Measurements from ENCODE around the gene IGSF22. TPM values are rescaled to one million over a fixed set of nuclear protein-coding genes. Genes with fewer than 3 reads are reported as not detected.
A peak's percentile ranks its signal among the peaks of the same experiment; 100 is the strongest.

IGSF22 gene
- total RNA-seq, 2 donors from 2014 or later, result 1.4 TPM; not detected in 1

- ATAC-seq (replicated peaks), result no peak
- Mint-ChIP-seq H3K4me3 (no peak overlapping the region), H3K9me3 (no peaks in the 10 kb centered on the region)
Observed at GRCh38 chr11:18713646-18714442, 12.1 kb downstream of the IGSF22 start.

GRCh38 chr11:18710545-18710944 lies 15.4 kb downstream of the IGSF22 start:
- Mint-ChIP-seq H3K27me3 (peaks cover 3% of the 10 kb centered on the region), H3K4me3 (no peak overlapping the region), H3K9me3 (no peaks in the 10 kb centered on the region), H3K4me1 (peaks cover 8% of the 10 kb centered on the region), H3K27ac (no peak overlapping the region), H3K36me3 (ENCODE audit: low read depth) (no peaks in the 10 kb centered on the region)
- ATAC-seq (replicated peaks), result peak; percentile 36

More at GRCh38 chr11:18713646-18714442, 12.1 kb downstream of the IGSF22 start:
- Mint-ChIP-seq H3K4me1 (no peaks in the 10 kb centered on the region), H3K27ac (no peak overlapping the region), H3K27me3 (peaks cover 3% of the 10 kb centered on the region), H3K36me3 (ENCODE audit: low read depth) (no peaks in the 10 kb centered on the region)

GRCh38 chr11:18709414-18709813 lies 16.6 kb downstream of the IGSF22 start:
- no peak for ATAC-seq (replicated peaks)
- no peaks in the 10 kb centered on the region for H3K27me3 Mint-ChIP-seq
- H3K27ac Mint-ChIP-seq, result peak overlapping the region; percentile 1
- H3K36me3 Mint-ChIP-seq (ENCODE audit: low read depth), result no peaks in the 10 kb centered on the region
- H3K4me1 Mint-ChIP-seq, result peaks cover 15% of the 10 kb centered on the region
- no peak overlapping the region for H3K4me3 Mint-ChIP-seq
- H3K9me3 Mint-ChIP-seq, result no peaks in the 10 kb centered on the region

GRCh38 chr11:18707811-18708340 lies 18.1 kb downstream of the IGSF22 start:
- no peak for ATAC-seq (replicated peaks)
- Mint-ChIP-seq H3K27me3 (no peaks in the 10 kb centered on the region), H3K4me1 (peaks cover 15% of the 10 kb centered on the region), H3K36me3 (ENCODE audit: low read depth) (no peaks in the 10 kb centered on the region), H3K27ac (no peak overlapping the region), H3K9me3 (no peaks in the 10 kb centered on the region), H3K4me3 (peak overlapping the region; percentile 90)

- H3K4me1 Mint-ChIP-seq, result peaks cover 15% of the 10 kb centered on the region
- peak overlapping the region; percentile 90 for H3K4me3 Mint-ChIP-seq
- H3K9me3 Mint-ChIP-seq, result no peaks in the 10 kb centered on the region
- peak overlapping the region; percentile 87 for H3K27ac Mint-ChIP-seq
- no peaks in the 10 kb centered on the region for H3K36me3 Mint-ChIP-seq (ENCODE audit: low read depth)
- H3K27me3 Mint-ChIP-seq, result no peaks in the 10 kb centered on the region
- ATAC-seq (replicated peaks), result peak; percentile 77
Observed at GRCh38 chr11:18706330-18707243, 19.4 kb downstream of the IGSF22 start.

GRCh38 chr11:18705651-18706281 lies 20.2 kb downstream of the IGSF22 start:
- H3K27me3 Mint-ChIP-seq, result no peaks in the 10 kb centered on the region
- H3K9me3 Mint-ChIP-seq, result no peaks in the 10 kb centered on the region
- H3K27ac Mint-ChIP-seq, result peak overlapping the region; percentile 87
- H3K4me1 Mint-ChIP-seq, result peaks cover 15% of the 10 kb centered on the region
- ATAC-seq (replicated peaks), result peak; percentile 60
- no peaks in the 10 kb centered on the region for H3K36me3 Mint-ChIP-seq (ENCODE audit: low read depth)
- H3K4me3 Mint-ChIP-seq, result peak overlapping the region; percentile 90

- Mint-ChIP-seq H3K36me3 (ENCODE audit: low read depth) (no peaks in the 10 kb centered on the region), H3K4me1 (peaks cover 15% of the 10 kb centered on the region), H3K27me3 (no peaks in the 10 kb centered on the region), H3K4me3 (peak overlapping the region; percentile 90), H3K27ac (peak overlapping the region; percentile 47), H3K9me3 (no peaks in the 10 kb centered on the region)
- no peak for ATAC-seq (replicated peaks)
Observed at GRCh38 chr11:18704698-18705097, 21.3 kb downstream of the IGSF22 start.

- Mint-ChIP-seq H3K27ac (no peak overlapping the region), H3K27me3 (no peaks in the 10 kb centered on the region), H3K4me1 (peaks cover 15% of the 10 kb centered on the region), H3K9me3 (no peaks in the 10 kb centered on the region), H3K4me3 (peak overlapping the region; percentile 90), H3K36me3 (ENCODE audit: low read depth) (no peaks in the 10 kb centered on the region)
- ATAC-seq (replicated peaks), result no peak
Observed at GRCh38 chr11:18704045-18704645, 21.8 kb downstream of the IGSF22 start.

- Mint-ChIP-seq H3K36me3 (ENCODE audit: low read depth) (no peaks in the 10 kb centered on the region), H3K9me3 (no peaks in the 10 kb centered on the region), H3K4me3 (no peak overlapping the region), H3K27me3 (no peaks in the 10 kb centered on the region), H3K4me1 (peaks cover 18% of the 10 kb centered on the region), H3K27ac (no peak overlapping the region)
- ATAC-seq (replicated peaks), result no peak
Observed at GRCh38 chr11:18703001-18703763, 22.8 kb downstream of the IGSF22 start.

GRCh38 chr11:18701614-18702216 lies 24.3 kb downstream of the IGSF22 start:
- Mint-ChIP-seq H3K4me1 (peaks cover 21% of the 10 kb centered on the region), H3K27ac (no peak overlapping the region), H3K4me3 (no peak overlapping the region), H3K36me3 (ENCODE audit: low read depth) (no peaks in the 10 kb centered on the region), H3K27me3 (no peaks in the 10 kb centered on the region), H3K9me3 (no peaks in the 10 kb centered on the region)
- no peak for ATAC-seq (replicated peaks)

GRCh38 chr11:18700872-18701271 lies 25.1 kb downstream of the IGSF22 start:
- no peaks in the 10 kb centered on the region for H3K36me3 Mint-ChIP-seq (ENCODE audit: low read depth)
- H3K27me3 Mint-ChIP-seq, result no peaks in the 10 kb centered on the region
- no peaks in the 10 kb centered on the region for H3K9me3 Mint-ChIP-seq
- ATAC-seq (replicated peaks), result no peak
- no peak overlapping the region for H3K4me3 Mint-ChIP-seq
- H3K27ac Mint-ChIP-seq, result no peak overlapping the region
- H3K4me1 Mint-ChIP-seq, result peaks cover 16% of the 10 kb centered on the region

- H3K36me3 Mint-ChIP-seq (ENCODE audit: low read depth), result no peaks in the 10 kb centered on the region
- peaks cover 16% of the 10 kb centered on the region for H3K4me1 Mint-ChIP-seq
- peak overlapping the region; percentile 76 for H3K4me3 Mint-ChIP-seq
Observed at GRCh38 chr11:18700375-18700774, 25.6 kb downstream of the IGSF22 start.

GRCh38 chr11:18699848-18700261 lies 26.1 kb downstream of the IGSF22 start:
- H3K4me1 Mint-ChIP-seq, result peaks cover 12% of the 10 kb centered on the region
- peak overlapping the region; percentile 76 for H3K4me3 Mint-ChIP-seq
- no peak for ATAC-seq (replicated peaks)
- no peaks in the 10 kb centered on the region for H3K9me3 Mint-ChIP-seq
- no peaks in the 10 kb centered on the region for H3K36me3 Mint-ChIP-seq (ENCODE audit: low read depth)
- peak overlapping the region; percentile 15 for H3K27ac Mint-ChIP-seq
- no peaks in the 10 kb centered on the region for H3K27me3 Mint-ChIP-seq

More at GRCh38 chr11:18700375-18700774, 25.6 kb downstream of the IGSF22 start:
- H3K27me3 Mint-ChIP-seq, result no peaks in the 10 kb centered on the region
- H3K27ac Mint-ChIP-seq, result peak overlapping the region; percentile 15
- no peak for ATAC-seq (replicated peaks)
- H3K9me3 Mint-ChIP-seq, result no peaks in the 10 kb centered on the region

Data from activated T-helper 17 cell treated with anti-CD3 and anti-CD28 coated beads, Interleukin-2, amount 50 U/mL, for 72 hours (primary cell).